ENCODE measurements around the gene HES7.

- no peak for TF ChIP-seq POLR2A (IDR thresholded peaks at IDR 0.05; ENCODE audit: low read length)
- TF ChIP-seq GATA1 (IDR thresholded peaks at IDR 0.05; ENCODE audit: low read depth, low read length), result no peak
Observed at GRCh38 chr17:8080799-8081219, 43.1 kb downstream of the HES7 start.
